ENCODE data around the gene TMEM240. TPM values are rescaled to one million over a fixed set of nuclear protein-coding genes. Genes with fewer than 3 reads are reported as not detected.
"Not testable (repeated sequence)": the region's sequence is repeated elsewhere in the genome, so short reads cannot be mapped to it uniquely, and the experiment has no call there.

TMEM240 gene
- total and polyA plus RNA-seq, 3 donors from 2014 or later: 3.6 to 6.3 (median 4.3) TPM

DNA sequence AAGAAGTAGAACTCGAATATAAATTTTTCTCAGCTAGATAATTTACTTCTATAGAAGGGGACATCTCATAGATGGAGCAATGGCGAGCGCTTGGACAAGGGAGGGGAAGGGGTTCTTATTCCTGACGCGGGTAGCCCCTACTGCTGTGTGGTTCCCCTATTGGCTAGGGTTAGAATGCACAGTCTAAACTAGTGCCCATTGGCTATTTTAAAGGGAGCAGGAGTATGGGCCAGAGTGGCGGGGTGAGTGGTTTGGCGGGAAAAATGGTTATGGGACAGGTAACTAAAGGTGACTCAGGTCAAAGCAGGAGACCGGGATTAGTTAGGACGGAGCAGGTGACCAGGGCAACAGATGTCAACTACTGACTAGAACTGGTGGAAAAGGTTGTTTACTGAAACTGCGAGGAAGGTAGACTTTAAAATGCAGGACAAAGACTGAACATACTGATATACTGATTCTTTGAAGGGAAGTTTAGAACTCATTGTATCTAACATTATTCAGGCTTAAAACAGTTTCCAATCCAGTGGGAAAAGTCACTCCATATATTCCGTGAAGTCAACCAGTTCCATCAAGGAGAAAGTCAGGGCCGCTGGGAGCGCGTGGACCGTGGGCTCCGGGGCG is 29.4 kb downstream of the TMEM240 start:
- WGBS, 2 donors: 10 to 14% methylated on average over 16 to 17 of the region's 17 CpGs
- intact Hi-C loops (cut with DNase I; ENCODE audit: low total_unique reads): no loop called here
- Histone ChIP-seq H3K27me3 (no peaks in the 10 kb centered on the region), H3K27ac (peak overlapping the region; percentile 36 to 93), H3K9me3 (no peaks in the 10 kb centered on the region), H3K4me3 (peak overlapping the region; percentile 70 to 89), H3K4me1 (peaks cover 3% of the 10 kb centered on the region), H3K36me3 (ENCODE audit: low read depth, missing control alignments) (no peaks in the 10 kb centered on the region)
- no peak for DNase-seq
- TF ChIP-seq, protein P1, sequence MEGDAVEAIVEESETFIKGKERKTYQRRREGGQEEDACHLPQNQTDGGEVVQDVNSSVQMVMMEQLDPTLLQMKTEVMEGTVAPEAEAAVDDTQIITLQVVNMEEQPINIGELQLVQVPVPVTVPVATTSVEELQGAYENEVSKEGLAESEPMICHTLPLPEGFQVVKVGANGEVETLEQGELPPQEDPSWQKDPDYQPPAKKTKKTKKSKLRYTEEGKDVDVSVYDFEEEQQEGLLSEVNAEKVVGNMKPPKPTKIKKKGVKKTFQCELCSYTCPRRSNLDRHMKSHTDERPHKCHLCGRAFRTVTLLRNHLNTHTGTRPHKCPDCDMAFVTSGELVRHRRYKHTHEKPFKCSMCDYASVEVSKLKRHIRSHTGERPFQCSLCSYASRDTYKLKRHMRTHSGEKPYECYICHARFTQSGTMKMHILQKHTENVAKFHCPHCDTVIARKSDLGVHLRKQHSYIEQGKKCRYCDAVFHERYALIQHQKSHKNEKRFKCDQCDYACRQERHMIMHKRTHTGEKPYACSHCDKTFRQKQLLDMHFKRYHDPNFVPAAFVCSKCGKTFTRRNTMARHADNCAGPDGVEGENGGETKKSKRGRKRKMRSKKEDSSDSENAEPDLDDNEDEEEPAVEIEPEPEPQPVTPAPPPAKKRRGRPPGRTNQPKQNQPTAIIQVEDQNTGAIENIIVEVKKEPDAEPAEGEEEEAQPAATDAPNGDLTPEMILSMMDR (IDR thresholded peaks at IDR 0.05): peak in 1 of 3 experiments; percentile 16
- no peak for TF ChIP-seq POLR2A (IDR thresholded peaks at IDR 0.05)

DNA sequence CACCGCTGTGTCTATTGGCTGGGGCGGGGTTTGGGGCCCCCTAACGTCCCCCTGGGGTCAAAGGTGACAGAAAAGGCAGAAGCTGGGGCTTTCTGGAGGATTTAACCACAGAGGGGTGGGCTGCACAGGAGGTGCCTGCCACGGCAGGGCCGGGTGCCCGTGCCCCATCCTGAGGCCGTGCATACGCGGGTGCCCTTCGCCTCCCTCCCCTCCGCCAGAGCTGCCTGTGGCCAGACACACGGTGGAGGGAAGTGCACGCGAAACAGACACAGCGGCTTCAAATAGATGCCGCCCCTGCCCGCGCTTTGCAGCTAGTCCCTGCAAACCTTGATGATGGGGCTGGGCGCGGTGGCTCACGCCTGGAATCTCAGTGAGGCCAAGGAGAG is 31.0 kb downstream of the TMEM240 start:
- H3K9me3 ChIP-seq; DNase-seq; H3K36me3 ChIP-seq (ENCODE audit: low read depth, missing control alignments); H3K27ac ChIP-seq; H3K27me3 ChIP-seq; H3K4me3 ChIP-seq; intact Hi-C loops (cut with DNase I; ENCODE audit: low total_unique reads): not testable (repeated sequence)
- H3K4me1 ChIP-seq: peaks cover 14% of the 10 kb centered on the region
- 57 to 80% methylated on average over 8 to 17 of the region's 21 CpGs for WGBS, 2 donors

DNA sequence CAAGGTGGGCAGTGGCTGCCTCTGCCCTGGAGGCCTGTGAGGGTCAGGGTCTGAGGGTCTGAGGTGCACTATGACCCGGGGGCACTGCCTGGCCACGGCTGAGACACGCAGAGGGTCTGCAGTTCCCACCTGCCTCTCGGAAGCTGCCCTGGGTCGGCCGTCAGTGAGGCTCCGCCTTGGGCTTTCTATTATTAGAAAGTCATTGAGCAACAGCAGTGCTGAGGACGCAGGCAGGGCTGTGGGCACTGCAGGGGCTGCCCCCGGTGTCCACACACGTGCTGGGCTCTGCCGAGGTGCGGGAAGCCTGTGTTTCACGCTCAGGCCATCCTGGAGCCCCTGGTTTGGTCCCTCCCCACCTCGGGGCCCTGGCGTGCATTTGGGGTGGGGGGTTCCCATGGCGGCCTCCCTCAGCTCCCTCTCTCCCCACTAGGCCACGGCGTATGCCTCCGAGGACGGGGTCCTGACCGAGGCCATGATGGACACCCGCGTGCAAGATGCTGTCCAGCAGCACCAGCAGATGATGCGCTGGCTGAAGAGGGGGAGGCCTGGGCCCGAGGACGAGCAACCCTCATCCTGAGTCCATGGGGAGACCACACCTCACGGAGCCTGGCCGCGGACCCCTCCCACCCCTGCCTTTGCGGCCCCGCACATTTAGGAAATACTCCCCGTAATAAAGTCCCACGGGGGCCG is 31.5 kb downstream of the TMEM240 start:
- H3K9me3 ChIP-seq; H3K36me3 ChIP-seq (ENCODE audit: low read depth, missing control alignments); intact Hi-C loops (cut with DNase I; ENCODE audit: low total_unique reads); DNase-seq; H3K4me3 ChIP-seq; H3K27me3 ChIP-seq; H3K27ac ChIP-seq: not testable (repeated sequence)
- peaks cover 14% of the 10 kb centered on the region for H3K4me1 ChIP-seq
- WGBS, 2 donors: 79 to 88% methylated on average over 6 to 30 of the region's 34 CpGs

DNA sequence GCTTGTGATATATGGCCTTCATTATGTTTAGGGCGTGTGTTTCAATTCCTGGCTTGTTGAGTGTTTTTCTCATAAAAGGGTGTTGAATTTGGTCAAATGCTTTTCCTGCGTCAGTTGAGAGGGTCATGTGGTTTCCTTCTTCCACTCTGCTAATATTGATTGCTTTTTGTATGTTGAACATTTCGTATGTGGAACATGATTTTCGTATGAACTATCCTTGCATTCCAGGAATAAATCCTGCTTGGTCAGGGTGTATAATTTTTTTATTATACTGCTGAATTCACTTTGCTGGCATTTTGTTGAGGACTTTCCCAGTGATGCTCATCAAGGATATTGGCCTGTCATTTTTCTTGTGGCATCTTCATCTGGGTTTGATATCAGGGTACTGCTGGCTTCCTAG is 33.1 kb downstream of the TMEM240 start:
- Histone ChIP-seq H3K27ac (no peak overlapping the region), H3K4me1 (peaks cover 14% of the 10 kb centered on the region), H3K27me3 (no peaks in the 10 kb centered on the region), H3K36me3 (ENCODE audit: low read depth, missing control alignments) (no peaks in the 10 kb centered on the region), H3K4me3 (no peak overlapping the region), H3K9me3 (no peaks in the 10 kb centered on the region)
- intact Hi-C loops (cut with DNase I; ENCODE audit: low total_unique reads): no loop called here
- no peak for DNase-seq
- TF ChIP-seq, protein P1 (IDR thresholded peaks at IDR 0.05): no peak
- TF ChIP-seq POLR2A (IDR thresholded peaks at IDR 0.05): no peak
- WGBS, 2 donors: 91 to 94% methylated on average over 4 of the region's 4 CpGs

DNA sequence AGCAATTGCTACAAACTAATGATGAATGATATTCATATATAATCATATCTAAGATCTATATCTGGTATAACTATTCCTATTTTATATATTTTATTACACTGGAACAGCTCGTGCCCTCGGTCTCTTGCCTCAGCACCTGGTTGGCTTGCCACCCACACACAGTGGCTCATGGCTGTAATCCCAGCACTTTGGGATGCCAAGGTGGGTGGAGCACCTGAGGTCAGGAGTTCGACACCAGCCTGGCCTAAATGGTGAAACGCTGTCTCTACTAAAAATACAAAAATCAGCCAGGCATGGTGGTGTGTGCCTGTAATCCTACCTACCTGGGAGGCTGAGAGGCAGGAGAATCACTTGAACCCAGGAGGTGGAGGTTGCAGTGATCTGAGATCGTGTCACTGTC is 34.6 kb downstream of the TMEM240 start:
- H3K9me3 ChIP-seq; H3K4me3 ChIP-seq; H3K27me3 ChIP-seq; intact Hi-C loops (cut with DNase I; ENCODE audit: low total_unique reads); DNase-seq; H3K36me3 ChIP-seq (ENCODE audit: low read depth, missing control alignments): not testable (repeated sequence)
- peak overlapping the region; percentile 63 to 82 for H3K27ac ChIP-seq
- WGBS, 2 donors: 63 to 68% methylated on average over 5 of the region's 5 CpGs
- peaks cover 10% of the 10 kb centered on the region for H3K4me1 ChIP-seq

DNA sequence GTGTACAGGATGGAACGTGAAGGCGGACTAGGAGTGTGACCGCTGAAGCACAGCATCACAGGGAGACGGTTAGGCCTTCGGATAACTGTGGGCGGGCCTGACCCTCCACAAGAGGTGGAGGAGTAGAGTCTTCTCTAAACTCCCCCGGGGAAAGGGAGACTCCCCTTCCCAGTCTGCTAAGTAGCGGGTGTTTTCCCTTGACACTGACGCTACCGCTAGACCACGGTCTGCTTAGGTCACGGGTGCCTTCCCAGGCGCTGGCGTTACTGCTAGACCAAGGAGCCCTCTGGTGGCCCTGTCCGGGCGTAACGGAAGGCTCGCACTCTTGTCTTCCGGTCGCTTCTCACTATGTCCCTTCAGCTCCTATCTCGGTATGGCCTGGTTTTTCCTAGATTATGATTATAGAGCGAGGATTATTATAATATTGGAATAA is 35.0 kb downstream of the TMEM240 start:
- intact Hi-C loops (cut with DNase I; ENCODE audit: low total_unique reads); H3K27me3 ChIP-seq; H3K9me3 ChIP-seq; H3K36me3 ChIP-seq (ENCODE audit: low read depth, missing control alignments); H3K4me3 ChIP-seq: not testable (repeated sequence)
- Histone ChIP-seq H3K4me1 (peaks cover 10% of the 10 kb centered on the region), H3K27ac (peak overlapping the region; percentile 64 to 82)
- DNase-seq: peak; percentile 76
- TF ChIP-seq, protein P1 (IDR thresholded peaks at IDR 0.05): peak in 2 of 3 experiments; percentile 23 to 63
- 17 to 21% methylated on average over 10 to 14 of the region's 22 CpGs for WGBS, 2 donors
